Measurements from ENCODE around the gene AVEN.
"Not testable (repeated sequence)": the region's sequence is repeated elsewhere in the genome, so short reads cannot be mapped to it uniquely, and the experiment has no call there.

DNA sequence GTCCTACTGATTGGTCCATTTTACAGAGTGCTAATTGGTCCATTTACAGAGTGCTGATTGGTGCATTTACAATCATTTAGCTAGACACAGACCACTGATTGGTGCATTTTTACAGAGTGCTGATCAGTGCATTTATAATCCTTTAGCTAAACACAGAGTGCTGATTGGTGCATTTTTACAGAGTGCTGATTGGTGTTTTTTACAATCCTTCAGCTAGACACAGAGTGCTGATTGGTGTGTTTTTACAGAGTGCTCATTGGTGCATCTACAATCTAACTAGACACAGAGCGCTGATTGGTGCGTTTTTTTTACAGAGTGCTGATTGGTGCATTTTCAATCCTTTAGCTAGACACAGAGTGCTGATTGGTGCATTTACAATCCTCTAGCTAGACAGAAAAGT is 20.3 kb downstream of the AVEN start:
- TF ChIP-seq, protein P1, sequence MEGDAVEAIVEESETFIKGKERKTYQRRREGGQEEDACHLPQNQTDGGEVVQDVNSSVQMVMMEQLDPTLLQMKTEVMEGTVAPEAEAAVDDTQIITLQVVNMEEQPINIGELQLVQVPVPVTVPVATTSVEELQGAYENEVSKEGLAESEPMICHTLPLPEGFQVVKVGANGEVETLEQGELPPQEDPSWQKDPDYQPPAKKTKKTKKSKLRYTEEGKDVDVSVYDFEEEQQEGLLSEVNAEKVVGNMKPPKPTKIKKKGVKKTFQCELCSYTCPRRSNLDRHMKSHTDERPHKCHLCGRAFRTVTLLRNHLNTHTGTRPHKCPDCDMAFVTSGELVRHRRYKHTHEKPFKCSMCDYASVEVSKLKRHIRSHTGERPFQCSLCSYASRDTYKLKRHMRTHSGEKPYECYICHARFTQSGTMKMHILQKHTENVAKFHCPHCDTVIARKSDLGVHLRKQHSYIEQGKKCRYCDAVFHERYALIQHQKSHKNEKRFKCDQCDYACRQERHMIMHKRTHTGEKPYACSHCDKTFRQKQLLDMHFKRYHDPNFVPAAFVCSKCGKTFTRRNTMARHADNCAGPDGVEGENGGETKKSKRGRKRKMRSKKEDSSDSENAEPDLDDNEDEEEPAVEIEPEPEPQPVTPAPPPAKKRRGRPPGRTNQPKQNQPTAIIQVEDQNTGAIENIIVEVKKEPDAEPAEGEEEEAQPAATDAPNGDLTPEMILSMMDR (IDR thresholded peaks at IDR 0.05): not testable (repeated sequence)
- not testable (repeated sequence) for TF ChIP-seq POLR2A (IDR thresholded peaks at IDR 0.05)

Measured in uterus (tissue), 2 donors.